ENCODE results near the gene SELENOO.

- TF ChIP-seq CTCF (conservative IDR thresholded peaks at IDR 0.05; ENCODE audit: low read length) = no peak
- TF ChIP-seq EZH2phosphoT487 (IDR thresholded peaks at IDR 0.05; ENCODE audit: borderline replicate concordance, low read depth, low read length) = no peak
These were observed 39.9 kb upstream of the SELENOO start for GRCh38 chr22:50160947-50161346.

Data from OCI-LY7 (cell line).